SK-N-MC (cell line): ENCODE data around the gene ACTL7A.

Source experiments
- EZH2 ChIP-seq: fragments of 200-600 bp; sonication (generic); IDR thresholded peaks from one replicate; pipeline ENCODE4 v1.6.1; 2017; ENCODE audit warnings: antibody characterized with exemption
- POLR2AphosphoS5 ChIP-seq: IDR thresholded peaks from 2 replicates; pipeline ENCODE4 v1.6.1; 2012; ENCODE audit warnings: mild to moderate bottlenecking, low read depth, low read length, borderline replicate concordance

- TF ChIP-seq POLR2AphosphoS5 (no peak), EZH2 (no peak)
Observed at GRCh38 chr9:108837530-108837929, 24.5 kb upstream of the ACTL7A start.
